ENCODE results near the gene EFNA5.

EFNA5 gene

DNA sequence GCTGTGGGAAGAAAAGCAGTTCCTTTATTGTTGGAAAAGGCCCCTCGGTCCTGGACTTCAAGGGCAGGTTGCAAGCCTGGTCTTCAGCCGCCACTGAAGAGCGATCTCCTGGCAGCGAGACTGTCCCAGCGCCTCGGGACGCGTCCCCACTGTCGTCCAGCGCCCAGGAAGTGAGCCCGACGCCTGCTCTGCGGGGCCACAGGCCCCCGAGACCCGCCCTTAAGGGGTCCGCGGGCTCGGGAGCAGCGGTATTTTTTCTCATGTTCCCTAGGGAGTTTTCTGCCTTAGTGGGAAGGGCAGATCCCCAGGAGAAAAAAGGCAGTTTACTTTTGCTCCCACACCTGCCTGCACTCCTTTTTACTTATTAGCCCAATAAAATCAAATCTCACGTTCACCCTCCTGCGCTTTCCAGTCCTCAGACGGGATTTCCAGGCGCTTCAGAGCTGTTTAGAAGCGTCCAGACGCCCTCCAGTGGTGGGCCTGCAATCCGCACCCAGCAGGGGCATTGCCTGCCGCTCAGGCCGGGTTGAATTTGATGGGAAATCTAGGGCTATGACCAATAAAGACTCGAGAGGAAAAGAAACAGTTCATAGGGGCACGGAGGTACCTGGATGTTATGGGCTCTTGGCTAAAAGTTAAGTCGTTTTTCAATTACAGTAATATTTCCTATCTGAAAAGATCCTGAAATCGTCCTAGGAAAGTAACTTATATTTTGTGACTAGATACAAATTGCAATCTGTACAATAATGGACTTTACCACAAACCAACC is 2.8 kb upstream of the EFNA5 start:
- TF ChIP-seq CTCF (IDR thresholded peaks at IDR 0.05; ENCODE audit: low read depth, low read length): peak; percentile 98
- peak overlapping the region; percentile 72 to 88 for H3K4me3 ChIP-seq (replicated peaks in 1 of 2; ENCODE audit: low read depth in 2 of 2, low read length in 2 of 2)
- peak; percentile 93 to 94 for DNase-seq (ENCODE audit: low read depth in 2 of 2)

- peak in 1 of 2 donors; percentile 28 for DNase-seq (ENCODE audit: low read depth in 2 of 2)
- H3K4me3 ChIP-seq (replicated peaks in 1 of 2; ENCODE audit: low read depth in 2 of 2, low read length in 2 of 2): peak overlapping the region; percentile 72 to 88
- no peak for TF ChIP-seq CTCF (IDR thresholded peaks at IDR 0.05; ENCODE audit: low read depth, low read length)
Observed at GRCh38 chr5:107673039-107673367, 2.3 kb upstream of the EFNA5 start.

DNA sequence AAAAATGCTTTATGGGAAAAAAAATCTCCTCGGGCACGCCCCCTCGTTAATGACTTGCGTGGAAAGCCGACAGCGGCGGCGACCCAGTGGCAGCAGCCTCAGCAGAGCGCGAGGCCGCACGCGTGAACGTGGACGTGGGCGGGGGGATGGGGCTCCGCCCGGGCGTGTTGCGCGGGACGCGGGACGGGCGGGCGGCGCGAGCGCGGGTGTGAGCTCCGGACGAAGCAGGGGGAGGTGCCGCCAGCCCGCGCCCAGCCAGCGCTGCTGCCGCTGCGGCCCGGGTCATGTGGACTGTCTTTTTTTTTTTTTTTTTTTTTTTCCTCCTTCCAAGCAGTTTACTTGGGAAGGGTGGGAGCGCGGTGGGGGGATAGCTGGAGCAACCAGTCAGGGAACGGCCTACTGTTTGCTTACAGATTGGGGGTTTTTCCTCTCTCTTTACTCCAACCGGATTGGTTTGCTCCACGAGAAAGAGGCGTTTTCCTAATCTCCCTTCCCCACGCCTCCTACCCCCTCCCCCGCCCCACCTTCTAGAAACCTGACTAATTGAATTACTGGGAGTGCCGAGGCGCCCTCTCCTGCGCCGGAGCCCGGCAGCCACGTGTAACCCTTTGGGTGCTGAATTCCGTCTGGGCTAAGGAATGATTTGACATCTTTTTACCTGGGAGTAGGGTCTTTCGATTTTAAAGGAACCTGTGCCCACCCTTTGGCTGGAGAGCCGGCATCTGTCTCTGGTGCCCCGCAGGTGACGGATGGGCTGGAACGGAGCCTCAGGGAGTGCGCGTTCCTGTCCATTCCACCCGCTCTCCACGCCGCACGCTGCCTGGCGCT is 1.7 kb upstream of the EFNA5 start:
- TF ChIP-seq CTCF (IDR thresholded peaks at IDR 0.05; ENCODE audit: low read depth, low read length): no peak
- peak overlapping the region; percentile 72 to 88 for H3K4me3 ChIP-seq (replicated peaks in 1 of 2; ENCODE audit: low read depth in 2 of 2, low read length in 2 of 2)
- DNase-seq (ENCODE audit: low read depth in 2 of 2): peak; percentile 96 to 98

- TF ChIP-seq CTCF (IDR thresholded peaks at IDR 0.05; ENCODE audit: low read depth, low read length): no peak
- peak in 1 of 2 donors; percentile 73 for DNase-seq (ENCODE audit: low read depth in 2 of 2)
- H3K4me3 ChIP-seq (replicated peaks in 1 of 2; ENCODE audit: low read depth in 2 of 2, low read length in 2 of 2): peak overlapping the region; percentile 72 to 88
Observed at GRCh38 chr5:107671742-107672210, 1.0 kb upstream of the EFNA5 start.

DNA sequence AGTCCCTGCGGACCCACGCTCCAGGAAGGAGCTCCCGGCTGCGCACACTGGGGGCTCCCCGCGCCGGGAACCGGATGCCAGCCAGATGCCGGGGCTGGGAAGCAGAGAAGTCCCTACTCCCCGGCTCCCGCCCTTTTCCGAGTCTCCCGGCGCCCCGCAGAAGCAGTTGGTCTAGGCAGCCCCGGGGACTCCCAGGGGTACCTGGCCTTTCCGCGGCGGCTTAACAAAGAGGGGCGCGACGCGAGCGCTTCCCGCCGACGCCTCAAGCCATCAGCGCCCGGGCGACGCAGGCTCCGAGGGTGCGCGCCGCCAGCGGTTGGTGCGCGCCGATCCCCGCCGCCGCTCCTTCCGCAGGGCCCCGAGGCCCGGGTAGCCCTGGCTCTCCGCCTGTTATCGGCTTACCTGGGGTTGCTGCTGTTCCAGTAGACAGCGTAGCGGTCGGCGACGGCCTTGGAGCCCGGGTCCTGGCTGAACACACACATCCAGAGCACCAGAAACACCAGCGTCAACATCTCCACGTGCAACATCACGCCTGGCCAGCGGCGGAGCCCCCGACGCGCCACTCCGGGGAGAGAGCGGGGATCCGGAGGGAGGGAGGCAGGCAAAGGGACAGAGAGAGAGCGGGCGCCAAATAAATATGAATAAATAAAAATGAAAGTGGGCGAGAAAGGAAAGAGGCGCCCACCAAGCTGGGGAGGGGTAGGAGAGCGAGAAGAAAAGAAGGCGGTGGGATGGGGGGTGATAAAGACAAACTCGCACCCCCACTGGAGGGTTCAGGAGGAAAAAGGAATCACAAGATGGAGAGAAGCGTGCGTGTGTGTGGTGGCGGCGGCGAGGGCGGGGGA is 428 bp downstream of the EFNA5 start:
- TF ChIP-seq CTCF (IDR thresholded peaks at IDR 0.05; ENCODE audit: low read depth, low read length): no peak
- H3K4me3 ChIP-seq (replicated peaks in 1 of 2; ENCODE audit: low read depth in 2 of 2, low read length in 2 of 2): peak overlapping the region; percentile 72 to 88
- DNase-seq (ENCODE audit: low read depth in 2 of 2): peak; percentile 47 to 54
